A549 (cell line): ENCODE measurements around the gene P4HB. TPM values are rescaled to one million over a fixed set of nuclear protein-coding genes. Genes with fewer than 3 reads are reported as not detected.

ENCODE experiments used
- ATAC-seq, 2 experiments: fragments of 200-7000 bp in 1 of 2; fragments of >200 bp in 1 of 2; cut with Nextera tagmentation in 1 of 2; cut with Tn5 transposase in 1 of 2; 3 replicates each; pipeline versions ENCODE4 v1.8.0 to v1.9.1; 2018 to 2020; ENCODE audit warnings: mild to moderate bottlenecking in 1 of 2, moderate library complexity in 1 of 2
- CTCF ChIA-PET: fragments of 300-600 bp; sonication (Branson Sonifier 250); formaldehyde crosslinking; extraction: SDS; loops from one replicate; lab custom pipeline; 2021; ENCODE audit warnings: antibody characterized with exemption, inconsistent platforms; lab: Yijun Ruan, JAX
- POLR2A ChIA-PET: fragments of 350-600 bp; formaldehyde crosslinking; extraction: SDS; loops from one replicate; lab custom pipeline; 2021; ENCODE audit warnings: antibody characterized with exemption, inconsistent platforms; lab: Yijun Ruan, JAX
- DNase-seq, 2 experiments: peaks; one replicate each; pipeline versions ENCODE4 v3.0.0 to v3.0.0-alpha.2; 2011 to 2016; ENCODE audit warnings: low read depth in 1 of 2, low spot score in 1 of 2
- FAIRE-seq: peaks from 2 replicates; lab custom pipeline; 2011; peaks lifted over from hg19 to GRCh38; lab: Jason Lieb, UNC
- H3K27ac ChIP-seq, 2 experiments: fragments of >200 bp; sonication (Bioruptor Twin); formaldehyde crosslinking; 3 replicates each; pipeline ENCODE4 v1.5.1; 2016 to 2017
- H3K4me1 ChIP-seq: fragments of >200 bp; sonication (Bioruptor Twin); formaldehyde crosslinking; 3 replicates; pipeline ENCODE4 v1.6.1; 2016
- H3K4me2 ChIP-seq: fragments of >200 bp; sonication (Bioruptor Twin); formaldehyde crosslinking; 3 replicates; pipeline ENCODE4 v1.6.1; 2016
- H3K4me3 ChIP-seq: fragments of >200 bp; sonication (Bioruptor Twin); formaldehyde crosslinking; 3 replicates; pipeline ENCODE4 v1.5.1; 2016
- H3K9me3 ChIP-seq: fragments of >200 bp; sonication (Bioruptor Twin); formaldehyde crosslinking; 3 replicates; pipeline ENCODE4 v1.6.1; 2016
- CBX2 ChIP-seq: fragments of 200-600 bp; sonication (generic); IDR thresholded peaks from 2 replicates; pipeline ENCODE4 v1.6.1; 2016; ENCODE audit warnings: low read depth, mild to moderate bottlenecking, borderline replicate concordance
- CTCF ChIP-seq: fragments of >200 bp; sonication (Bioruptor Twin); formaldehyde crosslinking; IDR thresholded peaks from 3 replicates; pipeline ENCODE4 v1.5.1; 2016
- EHF ChIP-seq: fragments of 250-450 bp; sonication (Bioruptor Pico); IDR thresholded peaks from 2 replicates; pipeline ENCODE4 v1.5.0; 2020; ENCODE audit warnings: mild to moderate bottlenecking
- ELK1 ChIP-seq: fragments of 150-350 bp; IDR thresholded peaks from 2 replicates; pipeline ENCODE4 v1.6.1; 2014; ENCODE audit warnings: low read depth, mild to moderate bottlenecking, low read length
- HDAC2 ChIP-seq: fragments of 200-600 bp; sonication (generic); IDR thresholded peaks from 2 replicates; pipeline ENCODE4 v1.6.1; 2016
- HOXA7 ChIP-seq: fragments of 250-450 bp; sonication (Bioruptor Pico); IDR thresholded peaks from 2 replicates; pipeline ENCODE4 v1.5.0; 2020; ENCODE audit warnings: mild to moderate bottlenecking, moderate library complexity
- KDM5A ChIP-seq: fragments of 200-600 bp; sonication (generic); IDR thresholded peaks from 2 replicates; pipeline ENCODE4 v1.6.1; 2016; ENCODE audit warnings: antibody characterized with exemption, mild to moderate bottlenecking
- NPAS2 ChIP-seq: fragments of 250-450 bp; sonication (Bioruptor Pico); IDR thresholded peaks from 2 replicates; pipeline ENCODE4 v1.8.0; 2022; ENCODE audit warnings: mild to moderate bottlenecking, moderate library complexity, borderline replicate concordance
- PHF8 ChIP-seq: fragments of 200-600 bp; sonication (generic); IDR thresholded peaks from 2 replicates; pipeline ENCODE4 v1.6.1; 2016; ENCODE audit warnings: low read depth, mild to moderate bottlenecking, antibody characterized with exemption, moderate library complexity, borderline replicate concordance
- POLR2A ChIP-seq: IDR thresholded peaks from 2 replicates; pipeline ENCODE4 v1.6.1; 2012; ENCODE audit warnings: mild to moderate bottlenecking, low read length
- POLR2AphosphoS2 ChIP-seq: conservative IDR thresholded peaks from 2 replicates; pipeline ENCODE4 v1.6.1; 2012; ENCODE audit warnings: low read length, improper control_type of control experiment, inconsistent platforms
- SREBF2 ChIP-seq: fragments of 450-650 bp; IDR thresholded peaks from 2 replicates; pipeline ENCODE4 v1.6.1; 2014; ENCODE audit warnings: mild to moderate bottlenecking, moderate library complexity
- WGBS: methylation state at CpG from one replicate; pipeline ENCODE4 v1.1.6; 2017; ENCODE audit errors: missing lambda C conversion rate; 5-methylcytosine and 5-hydroxymethylcytosine counted together
- polyA plus RNA-seq, 4 experiments: library from polyadenylated mRNA; depleted of rRNA in 3 of 4; stranded (reverse); fragments of >200 nt; fragmentation: RNase III in 1 of 4; extraction: RNeasy Plus Mini Kit Qiagen cat#74134 plus additional on column Dnase treatment in 1 of 4; gene quantifications; 2 replicates in 3 of 4; 3 replicates in 1 of 4; pipeline ENCODE4 v1.2.3, GENCODE V29; 2011 to 2017
- TF ChIP-seq, protein P1 (sequence below): fragments of >200 bp; sonication (Bioruptor Twin); formaldehyde crosslinking; IDR thresholded peaks from 3 replicates; pipeline ENCODE4 v1.6.1; 2016
- TF ChIP-seq, protein P2 (sequence below): fragments of >200 bp; sonication (Bioruptor Twin); formaldehyde crosslinking; IDR thresholded peaks from 2 replicates; pipeline ENCODE4 v1.6.1; 2016
- TF ChIP-seq, protein P3 (sequence below): IDR thresholded peaks from 2 replicates; pipeline ENCODE4 v1.6.1; 2012
- TF ChIP-seq, protein P4 (sequence below): IDR thresholded peaks from 2 replicates; pipeline ENCODE4 v1.6.1; 2012
- TF ChIP-seq, protein P5 (sequence below): fragments of 250-450 bp; sonication (Bioruptor Pico); IDR thresholded peaks from 2 replicates; pipeline ENCODE4 v1.5.0; 2020; ENCODE audit warnings: low read depth, mild to moderate bottlenecking, moderate library complexity

P4HB gene
- polyA plus RNA-seq, 2 of the 4 experiments (the other 2 are of a cell fraction) = 102 to 622 TPM

DNA sequence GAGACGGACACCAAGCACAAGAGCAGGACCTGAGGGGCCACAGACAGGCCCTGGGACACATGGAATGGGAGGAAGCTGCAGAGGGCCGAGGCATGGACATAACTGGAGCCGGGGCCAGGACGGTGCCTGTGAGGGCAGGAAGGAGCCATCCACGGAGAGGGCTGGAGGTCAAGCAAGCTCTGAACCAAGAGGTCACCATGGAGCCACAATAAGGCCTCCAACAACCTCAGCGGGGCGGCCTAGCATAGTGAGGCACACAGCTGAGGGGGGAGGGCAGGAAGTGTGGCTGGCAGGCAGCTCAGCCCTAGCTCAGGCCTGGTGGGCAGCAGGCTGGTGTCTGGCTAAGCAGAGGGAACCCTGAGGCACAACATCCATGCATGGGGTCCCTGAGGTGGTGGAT, 31.7 kb downstream of the P4HB start:
- TF ChIP-seq, protein P1, sequence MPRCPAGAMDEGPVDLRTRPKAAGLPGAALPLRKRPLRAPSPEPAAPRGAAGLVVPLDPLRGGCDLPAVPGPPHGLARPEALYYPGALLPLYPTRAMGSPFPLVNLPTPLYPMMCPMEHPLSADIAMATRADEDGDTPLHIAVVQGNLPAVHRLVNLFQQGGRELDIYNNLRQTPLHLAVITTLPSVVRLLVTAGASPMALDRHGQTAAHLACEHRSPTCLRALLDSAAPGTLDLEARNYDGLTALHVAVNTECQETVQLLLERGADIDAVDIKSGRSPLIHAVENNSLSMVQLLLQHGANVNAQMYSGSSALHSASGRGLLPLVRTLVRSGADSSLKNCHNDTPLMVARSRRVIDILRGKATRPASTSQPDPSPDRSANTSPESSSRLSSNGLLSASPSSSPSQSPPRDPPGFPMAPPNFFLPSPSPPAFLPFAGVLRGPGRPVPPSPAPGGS = no peak
- ATAC-seq = no peak

GRCh38 chr17:81825841-81826466, 34.4 kb downstream of the P4HB start:
- no peak for FAIRE-seq
- Histone ChIP-seq H3K9me3 (no peaks in the 10 kb centered on the region), H3K4me3 (no peak overlapping the region), H3K27ac (no peak overlapping the region), H3K4me1 (peaks cover 13% of the 10 kb centered on the region), H3K4me2 (no peak overlapping the region)
- POLR2A ChIA-PET = no interaction called here
- TF ChIP-seq ELK1 = no peak
- 0 out of 3 replicates have a peak, but pooled peaks have one; percentile 13 for TF ChIP-seq CTCF
- ATAC-seq = peak in 1 of 2 experiments; percentile 11; a peak in 2 of 6 replicates
- WGBS = 79% methylated on average over 11 of the region's 11 CpGs
- DNase-seq = no peak
- CTCF ChIA-PET = interaction anchor here (0.6 to 3.4 kb wide), 9 partner anchors 12 to 134 kb away, joined by 3 to 14 read pairs (median 5); no protein-coding TSS in a partner anchor

More for the DNA sequence above, 31.7 kb downstream of the P4HB start:
- Histone ChIP-seq H3K27ac (no peak overlapping the region), H3K9me3 (no peaks in the 10 kb centered on the region), H3K4me1 (peaks cover 10% of the 10 kb centered on the region; the same call in 2 of the 3 replicates), H3K4me3 (no peak overlapping the region), H3K4me2 (no peak overlapping the region)
- ChIA-PET CTCF (interaction anchor here (0.7 to 3.4 kb wide), 4 partner anchors 9 to 30 kb away, joined by 3 to 9 read pairs (median 4); no protein-coding TSS in a partner anchor), POLR2A (no interaction called here)
- no peak for DNase-seq
- no peak for FAIRE-seq
- 86% methylated on average over 7 of the region's 7 CpGs for WGBS

GRCh38 chr17:81824595-81824994, 35.7 kb downstream of the P4HB start:
- Histone ChIP-seq H3K4me1 (peaks cover 13% of the 10 kb centered on the region), H3K4me2 (no peak overlapping the region), H3K27ac (no peak overlapping the region), H3K9me3 (no peaks in the 10 kb centered on the region), H3K4me3 (no peak overlapping the region)
- no peak for ATAC-seq
- no peak for TF ChIP-seq HDAC2
- TF ChIP-seq CBX2 = no peak
- TF ChIP-seq PHF8 = no peak
- no peak for TF ChIP-seq SREBF2
- TF ChIP-seq NPAS2 (CRISPR knock-in tag) = no peak
- TF ChIP-seq, protein P2, sequence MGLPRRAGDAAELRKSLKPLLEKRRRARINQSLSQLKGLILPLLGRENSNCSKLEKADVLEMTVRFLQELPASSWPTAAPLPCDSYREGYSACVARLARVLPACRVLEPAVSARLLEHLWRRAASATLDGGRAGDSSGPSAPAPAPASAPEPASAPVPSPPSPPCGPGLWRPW = no peak
- no peak for TF ChIP-seq POLR2A
- TF ChIP-seq, protein P3, sequence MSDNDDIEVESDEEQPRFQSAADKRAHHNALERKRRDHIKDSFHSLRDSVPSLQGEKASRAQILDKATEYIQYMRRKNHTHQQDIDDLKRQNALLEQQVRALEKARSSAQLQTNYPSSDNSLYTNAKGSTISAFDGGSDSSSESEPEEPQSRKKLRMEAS = no peak
- TF ChIP-seq, protein P4, sequence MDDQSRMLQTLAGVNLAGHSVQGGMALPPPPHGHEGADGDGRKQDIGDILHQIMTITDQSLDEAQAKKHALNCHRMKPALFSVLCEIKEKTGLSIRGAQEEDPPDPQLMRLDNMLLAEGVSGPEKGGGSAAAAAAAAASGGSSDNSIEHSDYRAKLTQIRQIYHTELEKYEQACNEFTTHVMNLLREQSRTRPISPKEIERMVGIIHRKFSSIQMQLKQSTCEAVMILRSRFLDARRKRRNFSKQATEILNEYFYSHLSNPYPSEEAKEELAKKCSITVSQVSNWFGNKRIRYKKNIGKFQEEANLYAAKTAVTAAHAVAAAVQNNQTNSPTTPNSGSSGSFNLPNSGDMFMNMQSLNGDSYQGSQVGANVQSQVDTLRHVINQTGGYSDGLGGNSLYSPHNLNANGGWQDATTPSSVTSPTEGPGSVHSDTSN = no peak
- no peak for TF ChIP-seq KDM5A
- TF ChIP-seq EHF (CRISPR knock-in tag) = no peak
- TF ChIP-seq, protein P5, sequence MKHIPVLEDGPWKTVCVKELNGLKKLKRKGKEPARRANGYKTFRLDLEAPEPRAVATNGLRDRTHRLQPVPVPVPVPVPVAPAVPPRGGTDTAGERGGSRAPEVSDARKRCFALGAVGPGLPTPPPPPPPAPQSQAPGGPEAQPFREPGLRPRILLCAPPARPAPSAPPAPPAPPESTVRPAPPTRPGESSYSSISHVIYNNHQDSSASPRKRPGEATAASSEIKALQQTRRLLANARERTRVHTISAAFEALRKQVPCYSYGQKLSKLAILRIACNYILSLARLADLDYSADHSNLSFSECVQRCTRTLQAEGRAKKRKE (CRISPR knock-in tag) = no peak
- TF ChIP-seq HOXA7 (CRISPR knock-in tag) = no peak
- TF ChIP-seq POLR2AphosphoS2 = no peak
- 74% methylated on average over 10 of the region's 11 CpGs for WGBS
- POLR2A ChIA-PET = interaction anchor here (1.3 kb wide), 1 partner anchor 9 kb away, joined by 3 read pairs; the partner anchor contains the start of gene MCRIP1
- CTCF ChIA-PET = interaction anchor here (0.6 to 3.3 kb wide), 6 partner anchors 12 to 135 kb away, joined by 3 to 14 read pairs (median 4); no protein-coding TSS in a partner anchor
- DNase-seq = no peak
- no peak for FAIRE-seq
